ENCODE measurements around the gene NEURL3.
"Not testable (repeated sequence)": the region's sequence is repeated elsewhere in the genome, so short reads cannot be mapped to it uniquely, and the experiment has no call there.

NEURL3 gene

DNA sequence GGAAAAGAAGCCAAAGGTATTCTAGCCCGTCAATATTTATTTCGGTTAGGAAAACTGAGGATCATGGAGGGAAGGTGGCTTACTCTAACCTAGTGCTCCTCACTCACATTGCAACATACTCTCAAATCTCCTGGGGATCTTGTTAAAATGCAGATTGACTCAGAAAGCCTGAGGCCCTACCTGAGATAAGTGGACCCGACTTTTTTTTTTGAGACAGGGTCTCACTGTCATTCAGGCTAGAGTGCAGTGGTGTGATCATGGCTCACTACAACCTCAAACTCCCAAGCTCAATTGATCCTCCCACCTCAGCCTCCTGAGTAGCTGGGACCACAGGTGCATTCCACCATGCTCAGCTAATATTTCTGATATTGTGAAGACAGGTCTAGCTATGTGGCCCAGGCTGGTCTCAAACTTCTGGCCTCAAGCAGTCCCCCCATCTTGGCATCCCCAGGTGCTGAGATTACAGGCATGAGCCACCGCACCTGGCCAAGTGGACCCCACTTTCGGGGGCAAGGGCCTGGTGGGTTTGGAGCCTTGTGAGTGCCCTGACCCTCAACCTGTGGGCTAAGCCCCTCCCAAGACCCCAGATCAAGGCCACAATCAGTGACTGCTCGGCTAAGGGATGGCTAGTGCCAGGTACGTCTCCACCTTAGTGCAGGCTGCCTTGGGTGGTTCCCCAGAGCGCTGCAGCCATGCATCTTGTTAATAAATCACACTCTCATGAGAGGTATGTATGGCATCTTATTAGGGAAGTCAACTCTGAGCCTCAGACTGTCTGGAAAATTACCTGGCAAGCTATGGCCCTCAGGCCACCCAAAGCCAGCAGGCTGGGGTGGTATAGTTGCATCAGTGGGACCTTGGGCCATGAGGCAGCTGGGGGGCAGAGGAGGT, 1.1 kb upstream of the NEURL3 start:
- no peak for DNase-seq

DNA sequence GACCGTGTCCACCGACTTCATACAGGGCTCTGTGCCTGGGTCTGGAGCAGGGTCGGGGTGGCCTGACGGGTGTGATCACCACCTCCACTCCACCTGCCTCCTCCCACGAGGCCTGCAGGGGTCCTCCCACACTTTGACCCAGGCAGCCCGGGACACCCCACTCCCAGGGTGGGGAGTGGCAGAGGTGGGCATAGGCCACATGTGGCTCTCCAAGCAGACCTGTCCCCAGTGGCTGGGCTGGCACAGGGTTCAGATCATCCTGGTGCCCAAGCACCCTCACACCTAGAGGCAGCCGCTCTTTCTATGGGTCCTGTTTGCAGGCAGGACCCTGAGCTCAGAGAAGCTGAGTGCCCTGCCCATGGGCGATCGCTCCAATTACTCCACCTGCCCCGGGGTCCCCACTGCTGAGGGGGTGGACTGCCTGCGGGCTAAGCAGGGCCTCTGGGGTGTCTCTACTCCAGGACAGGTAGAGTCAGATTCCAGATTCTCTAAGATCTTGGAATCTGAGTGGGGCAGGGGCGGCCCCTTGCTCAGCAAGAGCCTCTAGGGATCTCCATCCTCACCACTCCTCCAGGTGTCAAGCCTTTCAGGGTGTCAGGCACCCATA, 1.4 kb downstream of the NEURL3 start:
- no peak for DNase-seq

GRCh38 chr2:96502891-96503636, 2.1 kb downstream of the NEURL3 start:
- no peak for DNase-seq

- DNase-seq = no peak
Measured at GRCh38 chr2:96501886-96502810, 3.0 kb downstream of the NEURL3 start.

DNA sequence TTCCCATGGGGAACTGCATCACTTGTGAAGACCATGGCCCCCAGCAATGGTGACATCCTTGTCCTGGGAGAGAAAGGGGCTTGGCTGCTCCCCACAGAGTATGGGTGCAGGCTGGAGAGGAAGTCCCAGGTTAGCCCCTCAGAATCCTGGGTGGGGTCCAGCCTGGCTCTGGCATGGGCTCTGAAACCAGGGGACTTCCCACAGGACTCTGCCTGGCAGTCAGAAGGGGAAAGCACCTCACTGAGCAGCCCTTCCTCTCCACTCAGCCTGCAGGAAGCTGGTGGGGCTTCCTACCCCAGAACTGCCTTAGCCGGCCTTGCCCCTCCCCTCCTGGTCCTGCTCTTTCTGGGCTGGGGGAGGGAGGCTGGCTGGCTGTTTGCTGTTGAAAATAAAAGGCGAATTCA, 3.7 kb downstream of the NEURL3 start:
- no peak for DNase-seq

DNA sequence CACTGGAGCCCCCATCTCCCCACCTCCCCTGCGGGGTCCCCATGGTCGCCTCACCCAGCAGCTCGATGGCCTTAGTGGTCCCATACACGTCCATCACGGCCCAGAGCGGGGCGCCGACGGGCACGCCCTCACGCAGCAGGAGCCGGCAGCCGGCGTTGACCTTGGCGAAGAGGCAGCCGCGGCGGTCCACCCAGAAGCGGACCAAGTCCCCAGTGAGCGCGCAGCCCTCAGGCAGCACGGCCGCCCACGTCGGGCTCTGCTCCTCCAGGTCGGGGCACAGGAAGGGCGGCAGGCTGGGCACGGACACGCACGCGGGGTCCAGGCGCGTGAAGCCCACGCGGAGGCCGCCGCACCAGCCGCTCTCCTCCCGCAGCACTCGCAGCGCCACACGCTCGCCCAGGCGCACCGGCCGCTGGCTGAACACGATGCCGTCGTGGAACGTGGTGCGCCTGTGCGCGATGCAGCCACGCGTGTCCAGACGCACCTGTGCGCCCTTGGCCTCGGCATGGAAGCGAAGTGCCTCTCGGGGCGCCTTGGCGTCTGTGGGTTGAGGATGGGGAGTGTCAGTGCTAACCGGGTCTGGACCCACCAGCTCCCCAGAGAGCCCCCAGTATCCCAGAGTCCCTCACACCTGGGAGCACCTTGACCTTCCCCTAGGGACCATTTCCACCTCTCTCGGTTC, 4.6 kb downstream of the NEURL3 start:
- no peak for DNase-seq

DNA sequence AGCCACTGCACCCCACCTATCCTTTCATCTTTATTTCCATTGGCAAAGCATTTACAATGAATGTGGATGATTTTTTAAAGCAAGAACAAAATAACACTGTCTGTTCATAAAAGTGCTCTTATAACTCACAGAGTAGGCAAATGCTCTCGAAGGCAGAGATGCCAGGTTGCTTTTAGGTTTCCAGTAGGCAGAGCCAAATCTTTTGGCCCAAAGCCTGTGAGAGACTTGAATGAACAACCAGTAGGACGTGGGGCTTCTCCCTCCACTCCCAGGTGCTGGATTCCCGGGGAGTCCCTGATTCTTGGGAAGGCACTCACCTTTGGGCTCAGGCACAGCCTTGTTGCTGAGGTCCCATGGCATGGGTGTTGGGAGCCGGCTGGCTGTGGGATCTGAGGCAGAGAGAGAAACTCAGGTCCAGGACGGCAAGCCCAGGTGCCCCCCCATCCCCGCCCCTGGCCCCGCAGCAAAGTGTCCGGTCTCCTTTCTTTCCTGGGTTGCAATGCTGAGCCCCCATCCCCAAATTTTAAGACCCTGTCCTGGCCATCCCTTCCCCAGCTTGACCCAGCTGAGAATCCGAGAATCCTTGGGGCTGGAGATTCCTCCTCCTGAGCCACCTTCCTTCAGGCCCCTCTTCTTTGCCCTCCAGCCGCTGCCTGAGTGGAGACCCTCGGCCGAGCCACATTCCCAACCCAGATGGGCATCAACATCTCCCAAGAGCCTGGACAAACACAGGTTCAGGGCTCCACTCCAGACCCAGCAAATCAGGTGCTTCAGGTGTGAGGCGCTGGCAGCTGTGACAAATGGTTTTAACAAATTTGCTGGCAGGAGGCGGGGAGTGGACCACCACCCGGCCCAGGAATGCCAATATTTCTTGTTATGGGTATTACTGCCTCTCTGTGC, 5.8 kb downstream of the NEURL3 start:
- peak in 1 of 2 experiments; percentile 31 for DNase-seq

GRCh38 chr2:96498611-96499010, 6.5 kb downstream of the NEURL3 start:
- not testable (repeated sequence) for DNase-seq

GRCh38 chr2:96498021-96498431, 7.1 kb downstream of the NEURL3 start:
- peak in 1 of 2 experiments; percentile 74 for DNase-seq

DNA sequence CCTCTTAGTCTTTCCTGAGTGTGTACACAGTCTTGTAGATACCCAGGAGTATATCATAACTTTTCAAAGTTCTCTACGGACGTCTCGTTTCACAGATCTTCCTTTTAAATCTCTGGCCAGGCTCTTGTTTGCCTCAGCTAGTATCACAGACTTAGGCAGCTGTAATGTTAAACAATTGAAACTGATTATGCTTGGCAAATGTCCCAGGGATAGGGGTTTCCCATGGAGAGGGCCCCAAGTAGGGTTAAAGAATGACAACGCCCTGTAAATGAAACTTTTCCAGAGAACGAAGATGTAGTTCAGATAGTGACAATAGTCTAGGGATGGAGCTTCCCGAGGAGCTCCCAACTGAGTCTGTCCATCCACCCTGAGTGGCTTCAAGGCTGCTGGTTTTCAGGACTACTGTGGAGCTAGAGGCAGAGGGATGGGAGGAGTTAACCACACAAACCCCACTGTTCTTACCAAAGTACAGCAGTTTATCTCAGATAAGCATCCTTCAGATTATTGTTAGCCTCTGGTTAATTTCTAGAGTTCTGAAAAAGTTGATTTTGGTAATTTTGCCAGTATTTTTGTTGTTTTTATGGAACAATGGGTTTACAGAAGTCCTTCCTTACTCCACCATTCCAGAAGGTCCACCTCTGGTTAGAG, 9.1 kb downstream of the NEURL3 start:
- no peak for DNase-seq

- no peak for DNase-seq
Measured at GRCh38 chr2:96494188-96494587, 11.0 kb downstream of the NEURL3 start.

DNA sequence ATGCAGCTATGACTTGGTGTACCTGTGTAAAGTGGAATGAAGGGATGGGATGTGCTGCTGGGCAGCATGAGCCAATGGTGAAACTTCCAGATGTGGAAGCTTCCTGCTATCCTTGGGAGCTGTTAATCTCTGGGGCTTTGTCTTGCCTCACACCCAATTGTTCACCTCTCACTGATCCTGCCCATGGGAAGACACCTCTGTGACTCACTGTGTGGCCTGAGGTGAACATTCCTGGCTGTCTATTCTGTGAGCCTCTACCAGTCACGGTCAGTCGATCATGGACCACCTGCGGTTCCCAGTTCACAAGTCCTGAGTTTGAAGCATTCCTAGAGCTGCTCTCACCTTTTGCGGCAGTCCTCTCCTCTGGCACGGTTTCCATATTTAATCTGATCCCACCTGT, 12.1 kb downstream of the NEURL3 start:
- DNase-seq = no peak

- DNase-seq = no peak
Measured at GRCh38 chr2:96491860-96492497, 13.2 kb downstream of the NEURL3 start.

GRCh38 chr2:96489663-96490062, 15.5 kb downstream of the NEURL3 start:
- no peak for DNase-seq

DNA sequence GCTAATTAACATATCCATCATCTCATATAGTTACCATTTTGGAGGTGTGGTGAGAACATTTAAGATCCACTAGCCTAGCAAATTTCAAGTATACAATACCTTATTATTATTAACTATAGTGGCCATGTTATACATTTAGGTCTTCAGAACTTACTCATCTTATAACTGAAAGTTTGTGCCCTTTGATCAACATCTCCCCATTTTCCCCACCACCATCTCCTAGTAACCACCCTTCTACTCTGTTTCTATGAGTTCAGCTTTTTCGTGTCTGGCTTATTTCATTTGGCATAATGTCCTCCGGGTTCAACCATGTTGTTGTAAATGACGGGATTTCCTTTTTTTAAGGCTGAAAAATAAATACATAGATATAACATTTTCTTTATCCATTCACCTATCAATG, 15.9 kb downstream of the NEURL3 start:
- no peak for DNase-seq

DNA sequence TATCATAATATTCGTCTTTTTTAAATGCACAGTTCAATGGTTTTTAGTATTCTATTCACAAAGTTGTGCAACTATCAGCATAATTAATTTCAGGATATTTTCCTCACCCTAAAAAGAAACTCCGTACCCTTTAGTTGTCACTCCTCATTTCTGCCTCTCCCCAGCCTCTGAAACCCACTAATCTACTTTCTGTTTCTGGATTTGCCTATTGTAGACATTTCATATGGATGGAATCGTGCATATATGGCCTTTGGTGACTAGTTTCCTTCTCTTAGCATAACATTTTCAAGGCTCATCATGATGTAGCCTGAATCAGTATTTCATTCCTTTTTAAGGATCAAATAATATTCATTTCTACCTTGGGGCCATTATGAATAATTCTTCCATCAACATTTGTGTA, 18.5 kb downstream of the NEURL3 start:
- no peak for DNase-seq

- peak in 1 of 2 experiments; percentile 11 for DNase-seq
Measured at GRCh38 chr2:96485751-96486651, 19.2 kb downstream of the NEURL3 start.

GRCh38 chr2:96485350-96485749, 19.8 kb downstream of the NEURL3 start:
- DNase-seq = no peak

DNA sequence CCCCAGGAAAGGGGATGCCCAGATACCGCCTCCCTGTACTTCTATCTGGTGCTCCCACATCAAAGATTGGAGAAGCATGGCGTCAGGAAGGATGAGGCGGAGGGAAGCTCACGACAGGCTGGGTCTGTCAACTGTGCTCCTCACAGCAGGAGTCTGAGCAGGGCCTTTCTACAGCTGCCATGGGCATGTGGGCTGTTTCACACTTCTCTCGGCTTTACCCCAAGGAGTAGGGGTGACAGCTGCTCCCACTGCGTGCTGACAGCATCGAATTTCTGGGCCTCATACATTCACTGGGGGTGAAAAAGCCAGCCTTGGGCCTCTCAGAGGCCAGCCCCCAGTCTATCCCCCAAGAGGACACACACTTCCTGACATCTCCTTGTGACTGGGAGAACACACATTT, 21.1 kb downstream of the NEURL3 start:
- DNase-seq = no peak

Data from cerebellar nuclear complex (tissue), 1 donor.